22Rv1 (cell line): ENCODE results near the gene PPP2R5E.

Experiments
- H3K27ac ChIP-seq: fragments of 450-650 bp; 2 replicates; pipeline ENCODE4 v1.5.1; 2017
- ZFX ChIP-seq: fragments of 450-650 bp; IDR thresholded peaks from 2 replicates; pipeline ENCODE4 v1.6.1; 2017; ENCODE audit warnings: antibody characterized with exemption, borderline replicate concordance
- TF ChIP-seq, protein P1 (sequence below): fragments of 450-650 bp; IDR thresholded peaks from 2 replicates; pipeline ENCODE4 v1.5.1; 2017; ENCODE audit warnings: mild to moderate bottlenecking

The PPP2R5E gene

DNA sequence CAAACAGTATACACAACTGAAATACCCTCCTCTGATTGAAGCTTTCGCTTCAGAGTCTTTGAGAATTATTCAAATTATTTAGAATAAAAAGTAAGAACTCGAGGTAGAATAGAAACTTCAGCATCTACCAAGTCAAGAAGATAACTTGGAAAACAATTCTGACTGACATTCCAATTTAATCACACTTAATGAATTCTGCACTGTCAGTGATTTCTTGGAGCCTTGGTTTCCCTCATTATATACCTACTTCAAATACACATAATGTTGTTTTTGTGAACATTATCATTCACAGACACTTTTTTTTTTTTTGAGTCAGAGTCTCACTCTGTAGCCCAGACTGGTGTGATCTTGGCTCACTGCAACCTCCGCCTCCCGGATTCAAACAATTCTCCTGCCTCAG is 27.9 kb downstream of the PPP2R5E start:
- TF ChIP-seq, protein P1, sequence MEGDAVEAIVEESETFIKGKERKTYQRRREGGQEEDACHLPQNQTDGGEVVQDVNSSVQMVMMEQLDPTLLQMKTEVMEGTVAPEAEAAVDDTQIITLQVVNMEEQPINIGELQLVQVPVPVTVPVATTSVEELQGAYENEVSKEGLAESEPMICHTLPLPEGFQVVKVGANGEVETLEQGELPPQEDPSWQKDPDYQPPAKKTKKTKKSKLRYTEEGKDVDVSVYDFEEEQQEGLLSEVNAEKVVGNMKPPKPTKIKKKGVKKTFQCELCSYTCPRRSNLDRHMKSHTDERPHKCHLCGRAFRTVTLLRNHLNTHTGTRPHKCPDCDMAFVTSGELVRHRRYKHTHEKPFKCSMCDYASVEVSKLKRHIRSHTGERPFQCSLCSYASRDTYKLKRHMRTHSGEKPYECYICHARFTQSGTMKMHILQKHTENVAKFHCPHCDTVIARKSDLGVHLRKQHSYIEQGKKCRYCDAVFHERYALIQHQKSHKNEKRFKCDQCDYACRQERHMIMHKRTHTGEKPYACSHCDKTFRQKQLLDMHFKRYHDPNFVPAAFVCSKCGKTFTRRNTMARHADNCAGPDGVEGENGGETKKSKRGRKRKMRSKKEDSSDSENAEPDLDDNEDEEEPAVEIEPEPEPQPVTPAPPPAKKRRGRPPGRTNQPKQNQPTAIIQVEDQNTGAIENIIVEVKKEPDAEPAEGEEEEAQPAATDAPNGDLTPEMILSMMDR = no peak
- TF ChIP-seq ZFX = no peak
- H3K27ac ChIP-seq = no peak overlapping the region

DNA sequence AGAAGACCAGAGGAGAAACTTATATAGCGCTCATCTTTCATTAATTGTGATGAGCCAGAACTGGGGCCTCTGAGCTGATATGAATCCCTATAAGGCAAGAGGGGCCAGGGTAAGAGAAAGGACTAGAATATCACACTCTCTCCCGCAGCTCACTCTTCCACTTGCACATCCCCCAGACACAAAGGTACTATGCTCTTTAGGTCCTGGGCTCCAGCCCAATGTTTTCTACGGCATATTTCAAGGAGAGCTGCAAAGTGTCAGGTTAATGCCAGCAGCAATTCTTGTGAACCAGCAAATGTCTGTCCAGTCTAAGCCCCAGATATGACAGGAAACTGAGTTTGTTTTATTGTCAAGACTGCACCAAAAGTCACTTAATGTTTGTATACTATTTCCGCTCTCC is 29.4 kb downstream of the PPP2R5E start:
- no peak overlapping the region for H3K27ac ChIP-seq
- TF ChIP-seq ZFX = no peak
- TF ChIP-seq, protein P1 = no peak

DNA sequence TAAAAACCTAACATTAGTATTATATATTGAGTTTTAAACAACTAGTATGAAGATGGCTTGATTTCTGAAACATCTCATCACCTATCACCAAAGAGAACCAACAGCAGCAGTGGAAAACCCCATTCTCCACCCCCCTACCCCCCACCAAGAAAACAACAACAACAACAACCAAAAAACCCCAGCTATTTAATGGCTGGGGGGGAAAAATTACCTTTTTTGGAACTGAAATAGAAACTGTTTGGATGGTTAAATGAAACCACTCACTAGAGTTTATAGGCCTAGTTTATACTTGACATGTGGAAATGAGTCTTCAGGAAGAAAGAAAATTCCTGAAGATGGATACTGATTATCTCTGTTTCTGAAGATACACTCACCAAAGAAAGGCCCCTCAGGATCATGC is 30.3 kb downstream of the PPP2R5E start:
- no peak overlapping the region for H3K27ac ChIP-seq
- TF ChIP-seq, protein P1 = no peak
- no peak for TF ChIP-seq ZFX

DNA sequence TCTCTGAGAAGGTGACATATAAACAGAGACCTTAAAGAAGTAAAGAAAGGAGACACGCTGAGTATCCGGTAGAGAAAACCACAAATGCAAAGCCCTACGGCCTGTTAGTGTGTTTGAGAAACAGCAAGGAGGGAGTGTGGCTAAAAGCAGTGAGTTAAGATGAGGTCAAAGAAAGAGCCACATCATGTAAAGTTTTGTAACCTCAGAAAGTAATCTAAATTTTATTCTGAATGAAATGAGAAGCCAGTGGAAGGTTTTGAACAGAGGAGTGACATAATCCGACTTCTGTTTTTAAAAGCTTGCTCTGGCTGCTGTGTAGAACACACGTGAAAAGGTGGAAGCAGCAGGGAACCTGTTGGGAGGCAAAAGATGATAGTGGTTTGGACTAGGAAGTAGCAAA is 32.6 kb downstream of the PPP2R5E start:
- H3K27ac ChIP-seq = no peak overlapping the region
- no peak for TF ChIP-seq ZFX
- TF ChIP-seq, protein P1 = no peak

DNA sequence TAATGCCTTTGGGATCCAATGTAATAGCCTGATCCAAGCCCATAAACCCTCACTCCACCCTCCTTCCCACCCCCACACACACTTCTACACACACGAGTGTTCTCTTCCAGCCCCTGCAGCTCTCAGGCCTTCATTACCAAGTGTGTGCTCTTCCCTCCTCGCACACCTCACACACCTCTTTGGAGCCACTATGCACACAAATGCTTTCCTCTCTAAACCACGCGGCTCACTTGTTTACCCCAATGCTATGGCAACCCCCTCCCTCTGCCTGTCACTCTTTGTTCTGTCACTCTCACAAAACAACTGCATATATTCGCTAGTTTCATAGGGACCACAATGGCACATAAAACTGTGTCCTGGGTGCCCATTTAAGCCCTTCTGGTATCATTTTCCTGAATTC is 35.1 kb downstream of the PPP2R5E start:
- TF ChIP-seq ZFX = no peak
- TF ChIP-seq, protein P1 = no peak
- H3K27ac ChIP-seq = no peak overlapping the region

DNA sequence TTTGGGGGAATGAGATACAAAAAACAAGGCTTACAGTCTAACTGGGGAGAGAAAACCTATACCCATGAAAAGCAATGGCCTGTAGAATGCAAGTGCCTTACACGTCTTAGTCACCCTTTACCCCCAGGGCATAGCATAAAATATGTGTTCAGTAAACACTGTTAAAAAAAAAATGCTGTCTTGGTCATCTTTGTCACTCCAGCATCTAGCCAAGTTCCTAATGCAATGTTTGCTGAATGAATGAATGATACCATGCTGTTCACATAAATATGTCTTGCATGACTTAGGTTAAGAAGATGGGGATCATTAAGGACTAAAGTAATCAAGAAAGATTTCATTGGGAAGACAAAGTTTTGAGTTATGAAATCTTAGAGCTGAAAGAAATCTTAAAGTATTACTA is 38.5 kb downstream of the PPP2R5E start:
- TF ChIP-seq, protein P1 = no peak
- TF ChIP-seq ZFX = no peak
- no peak overlapping the region for H3K27ac ChIP-seq

DNA sequence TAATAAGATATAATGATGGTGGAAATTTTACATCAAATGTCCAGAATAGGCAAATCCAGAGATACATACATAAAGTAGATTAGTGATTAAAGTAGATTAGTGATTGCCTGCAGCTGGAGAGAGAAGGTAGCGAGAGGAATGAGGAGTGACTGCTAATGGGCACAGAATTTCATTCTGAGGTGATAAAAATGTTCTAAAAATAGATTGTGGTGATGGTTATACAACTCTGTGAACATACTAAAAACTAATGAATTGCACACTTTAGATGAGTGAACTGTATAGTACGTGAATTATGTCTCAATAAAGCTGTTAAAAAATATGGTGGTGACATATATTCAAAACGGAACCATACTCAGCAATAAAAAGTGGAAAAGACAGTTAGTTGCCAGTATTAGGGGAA is 41.7 kb downstream of the PPP2R5E start:
- TF ChIP-seq, protein P1 = no peak
- no peak for TF ChIP-seq ZFX
- no peak overlapping the region for H3K27ac ChIP-seq
